ENCODE data around the gene KIRREL1. TPM values are rescaled to one million over a fixed set of nuclear protein-coding genes. Genes with fewer than 3 reads are reported as not detected.
"Not testable (repeated sequence)": the region's sequence is repeated elsewhere in the genome, so short reads cannot be mapped to it uniquely, and the experiment has no call there.

Gene KIRREL1
- total RNA-seq, 2 experiments from 2014 or later: not detected

GRCh38 chr1:158124999-158125398 is 131.6 kb downstream of the KIRREL1 start:
- peak; percentile 79 for TF ChIP-seq CTCF (IDR thresholded peaks at IDR 0.05)
- Histone ChIP-seq H3K4me3 (ENCODE audit: low read length) (no peak overlapping the region), H3K27ac (ENCODE audit: low read depth in 1 of 2, low read length in 2 of 2) (no peak overlapping the region), H3K27me3 (ENCODE audit: control insufficient read depth in 1 of 2, insufficient read depth in 2 of 2, low read length in 2 of 2) (peaks cover 10 to 19% of the 10 kb centered on the region in 2 experiments), H3K9me3 (ENCODE audit: control insufficient read depth in 1 of 2, insufficient read depth in 1 of 2, low read length in 2 of 2) (no peaks in the 10 kb centered on the region), H3K36me3 (ENCODE audit: insufficient read depth, low read length) (no peaks in the 10 kb centered on the region), H3K4me1 (ENCODE audit: insufficient read depth, low read length) (no peaks in the 10 kb centered on the region)
- ATAC-seq (ENCODE audit: poor library complexity): peak; percentile 94
- intact Hi-C loops (cut with DNase I, micrococcal nuclease): loop anchor here (1.0 kb wide), 4 partner anchors 133 to 545 kb away; no protein-coding TSS in a partner anchor
- ChIA-PET POLR2A (interaction anchor here (1.1 to 1.4 kb wide), 2 partner anchors 25 to 133 kb away, joined by 3 read pairs; no protein-coding TSS in a partner anchor), CTCF (interaction anchor here (0.7 to 1.8 kb wide), 13 partner anchors 8 to 959 kb away, joined by 3 to 12 read pairs (median 4); no protein-coding TSS in a partner anchor)
- Mint-ChIP-seq H3K9me3 (no peaks in the 10 kb centered on the region), H3K36me3 (ENCODE audit: low read depth) (no peaks in the 10 kb centered on the region), H3K27ac (no peak overlapping the region), H3K4me1 (ENCODE audit: low read depth) (no peaks in the 10 kb centered on the region), H3K4me3 (no peak overlapping the region), H3K27me3 (peaks cover 41% of the 10 kb centered on the region)
- peak; percentile 42 to 85 (median 58) for DNase-seq

GRCh38 chr1:158126425-158126824 is 133.0 kb downstream of the KIRREL1 start:
- no peak overlapping the region for H3K4me3 ChIP-seq (ENCODE audit: low read length)
- ATAC-seq (ENCODE audit: poor library complexity) (no peak), DNase-seq (no peak)
- peaks cover 8 to 13% of the 10 kb centered on the region in 2 experiments for H3K27me3 ChIP-seq (ENCODE audit: control insufficient read depth in 1 of 2, insufficient read depth in 2 of 2, low read length in 2 of 2)
- no peaks in the 10 kb centered on the region for H3K4me1 Mint-ChIP-seq (ENCODE audit: low read depth)
- no peaks in the 10 kb centered on the region for H3K9me3 Mint-ChIP-seq
- H3K27ac ChIP-seq (ENCODE audit: low read depth in 1 of 2, low read length in 2 of 2): no peak overlapping the region
- no peaks in the 10 kb centered on the region for H3K36me3 ChIP-seq (ENCODE audit: insufficient read depth, low read length)
- no peaks in the 10 kb centered on the region for H3K4me1 ChIP-seq (ENCODE audit: insufficient read depth, low read length)
- H3K4me3 Mint-ChIP-seq: no peak overlapping the region
- H3K27ac Mint-ChIP-seq: no peak overlapping the region
- no peak for TF ChIP-seq CTCF (IDR thresholded peaks at IDR 0.05)
- H3K36me3 Mint-ChIP-seq (ENCODE audit: low read depth): no peaks in the 10 kb centered on the region
- POLR2A ChIA-PET: no interaction called here
- CTCF ChIA-PET: no interaction called here
- H3K9me3 ChIP-seq (ENCODE audit: control insufficient read depth in 1 of 2, insufficient read depth in 1 of 2, low read length in 2 of 2): no peaks in the 10 kb centered on the region
- peaks cover 30% of the 10 kb centered on the region for H3K27me3 Mint-ChIP-seq
- intact Hi-C loops (cut with DNase I, micrococcal nuclease): no loop called here

DNA sequence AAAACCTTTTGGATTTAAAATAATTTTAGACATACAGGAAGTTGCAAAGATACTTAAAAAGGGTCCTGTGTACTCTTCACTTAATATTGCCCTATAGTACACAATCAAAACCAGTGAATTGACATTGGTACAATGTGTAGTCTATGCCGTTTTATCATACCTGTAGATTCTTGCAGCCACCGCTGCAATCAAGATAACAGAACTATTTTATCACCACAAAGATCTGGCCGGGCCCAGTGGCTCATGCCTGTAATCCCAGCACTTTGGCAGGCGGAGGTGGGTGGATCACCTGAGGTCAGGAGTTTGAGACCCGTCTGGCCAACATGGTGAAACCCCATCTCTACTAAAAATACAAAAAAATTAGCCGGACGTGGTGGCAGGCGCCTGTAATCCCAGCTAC is 135.1 kb downstream of the KIRREL1 start:
- H3K27me3 Mint-ChIP-seq: peaks cover 20% of the 10 kb centered on the region
- ATAC-seq (ENCODE audit: poor library complexity); DNase-seq; H3K27ac Mint-ChIP-seq; H3K9me3 ChIP-seq (ENCODE audit: control insufficient read depth in 1 of 2, insufficient read depth in 1 of 2, low read length in 2 of 2); H3K27ac ChIP-seq (ENCODE audit: low read depth in 1 of 2, low read length in 2 of 2); H3K36me3 Mint-ChIP-seq (ENCODE audit: low read depth); H3K36me3 ChIP-seq (ENCODE audit: insufficient read depth, low read length); H3K9me3 Mint-ChIP-seq; POLR2A ChIA-PET; H3K4me3 Mint-ChIP-seq; H3K4me1 ChIP-seq (ENCODE audit: insufficient read depth, low read length); intact Hi-C loops (cut with DNase I, micrococcal nuclease); H3K4me1 Mint-ChIP-seq (ENCODE audit: low read depth); H3K4me3 ChIP-seq (ENCODE audit: low read length): not testable (repeated sequence)
- CTCF ChIA-PET: interaction anchor here (1.3 kb wide), 1 partner anchor 11 kb away, joined by 4 read pairs; no protein-coding TSS in a partner anchor
- peaks cover 6 to 10% of the 10 kb centered on the region in 2 experiments for H3K27me3 ChIP-seq (ENCODE audit: control insufficient read depth in 1 of 2, insufficient read depth in 2 of 2, low read length in 2 of 2)

DNA sequence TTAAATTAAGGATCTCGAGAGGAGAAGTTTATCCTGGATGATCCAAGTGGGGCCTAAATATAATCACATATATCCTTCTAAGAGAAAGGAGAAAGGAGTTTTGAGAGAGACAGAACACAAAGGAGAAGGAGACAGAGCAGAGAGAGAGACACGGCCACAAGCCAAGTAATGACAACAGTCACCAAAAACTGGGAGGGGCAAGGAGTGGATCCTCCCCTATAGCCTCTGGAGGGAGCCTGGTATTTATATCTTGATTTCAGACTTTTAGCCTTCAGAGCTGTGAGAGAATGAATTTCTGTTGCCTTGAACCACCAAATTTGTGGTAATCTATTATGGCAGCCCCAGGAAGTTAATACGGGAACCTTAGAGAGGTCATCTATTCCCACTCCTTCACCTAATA is 137.8 kb downstream of the KIRREL1 start:
- Mint-ChIP-seq H3K27me3 (peaks cover 5% of the 10 kb centered on the region), H3K36me3 (ENCODE audit: low read depth) (no peaks in the 10 kb centered on the region), H3K27ac (no peak overlapping the region), H3K4me1 (ENCODE audit: low read depth) (no peaks in the 10 kb centered on the region), H3K9me3 (no peaks in the 10 kb centered on the region), H3K4me3 (no peak overlapping the region)
- no peak for TF ChIP-seq CTCF (IDR thresholded peaks at IDR 0.05)
- POLR2A ChIA-PET: no interaction called here
- Histone ChIP-seq H3K9me3 (ENCODE audit: control insufficient read depth in 1 of 2, insufficient read depth in 1 of 2, low read length in 2 of 2) (no peaks in the 10 kb centered on the region), H3K27me3 (ENCODE audit: control insufficient read depth in 1 of 2, insufficient read depth in 2 of 2, low read length in 2 of 2) (peaks cover 3 to 4% of the 10 kb centered on the region in 2 experiments), H3K36me3 (ENCODE audit: insufficient read depth, low read length) (no peaks in the 10 kb centered on the region), H3K4me3 (ENCODE audit: low read length) (no peak overlapping the region), H3K27ac (ENCODE audit: low read depth in 1 of 2, low read length in 2 of 2) (no peak overlapping the region), H3K4me1 (ENCODE audit: insufficient read depth, low read length) (no peaks in the 10 kb centered on the region)
- intact Hi-C loops (cut with DNase I, micrococcal nuclease): no loop called here
- CTCF ChIA-PET: no interaction called here
- ATAC-seq (ENCODE audit: poor library complexity) (no peak), DNase-seq (no peak)
